Measurements from ENCODE around the gene SNX27. TPM values are rescaled to one million over a fixed set of nuclear protein-coding genes. Genes with fewer than 3 reads are reported as not detected.
A peak's percentile ranks its signal among the peaks of the same experiment; 100 is the strongest.

Gene SNX27
- total and polyA plus RNA-seq, 2 experiments from 2014 or later = 40.6 to 59.7 TPM

GRCh38 chr1:151739590-151740355 is 127.9 kb downstream of the SNX27 start:
- no peak overlapping the region for H3K4me3 ChIP-seq
- peak; percentile 34 for DNase-seq (ENCODE audit: low spot score)
- H3K9me2 ChIP-seq (ENCODE audit: insufficient read depth) = no peaks in the 10 kb centered on the region
- H3K27ac ChIP-seq (ENCODE audit: low read depth) = no peak overlapping the region
- no peak overlapping the region for H3K4me2 ChIP-seq
- peaks cover 31% of the 10 kb centered on the region for H3K9me3 Mint-ChIP-seq
- H3K27me3 ChIP-seq (ENCODE audit: insufficient read depth) = no peaks in the 10 kb centered on the region
- H3K36me3 Mint-ChIP-seq (ENCODE audit: low read depth) = peaks cover 15% of the 10 kb centered on the region
- no peaks in the 10 kb centered on the region for H3F3A ChIP-seq (replicated peaks; ENCODE audit: low read depth)
- peaks cover 5% of the 10 kb centered on the region; the same call in 1 of the 2 replicates for H3K36me3 ChIP-seq (ENCODE audit: insufficient read depth)
- H3K4me1 Mint-ChIP-seq = peaks cover 9% of the 10 kb centered on the region; the same call in 2 of the 3 replicates
- H3K4me3 Mint-ChIP-seq = no peak overlapping the region
- H4K20me1 ChIP-seq (replicated peaks; ENCODE audit: insufficient read depth) = no peaks in the 10 kb centered on the region
- TF ChIP-seq ZNF331 (CRISPR knock-in tag; IDR thresholded peaks at IDR 0.05; ENCODE audit: low read depth) (no peak), NANOG (IDR thresholded peaks at IDR 0.05; ENCODE audit: borderline replicate concordance) (no peak), CTCF (conservative IDR thresholded peaks at IDR 0.05; ENCODE audit: low read depth in 2 of 2) (peak in 1 of 2 experiments; percentile 13; a peak in 1 of 4 replicates)
- no peaks in the 10 kb centered on the region for H3K4me1 ChIP-seq (ENCODE audit: insufficient read depth)
- peaks cover 12% of the 10 kb centered on the region for H3K27me3 Mint-ChIP-seq (ENCODE audit: insufficient read depth, low read depth, poor library complexity)
- peak; percentile 24; the same call in 1 of the 3 replicates for ATAC-seq
- H3K27ac Mint-ChIP-seq = no peak overlapping the region
- no peaks in the 10 kb centered on the region for H3K79me2 ChIP-seq (replicated peaks; ENCODE audit: insufficient read depth)
- H2AFZ ChIP-seq = no peak overlapping the region

GRCh38 chr1:151741516-151741915 is 129.7 kb downstream of the SNX27 start:
- Mint-ChIP-seq H3K4me3 (no peak overlapping the region), H3K27me3 (ENCODE audit: insufficient read depth, low read depth, poor library complexity) (peaks cover 9% of the 10 kb centered on the region), H3K4me1 (peaks cover 9% of the 10 kb centered on the region; the same call in 2 of the 3 replicates), H3K36me3 (ENCODE audit: low read depth) (peaks cover 15% of the 10 kb centered on the region), H3K9me3 (peaks cover 30% of the 10 kb centered on the region), H3K27ac (no peak overlapping the region)
- Histone ChIP-seq H3K27ac (ENCODE audit: low read depth) (no peak overlapping the region), H3K9me2 (ENCODE audit: insufficient read depth) (no peaks in the 10 kb centered on the region), H3K4me2 (no peak overlapping the region), H2AFZ (no peak overlapping the region), H3K4me3 (no peak overlapping the region), H4K20me1 (replicated peaks; ENCODE audit: insufficient read depth) (no peaks in the 10 kb centered on the region), H3K4me1 (ENCODE audit: insufficient read depth) (no peaks in the 10 kb centered on the region), H3K36me3 (ENCODE audit: insufficient read depth) (peaks cover 5% of the 10 kb centered on the region; the same call in 1 of the 2 replicates), H3K79me2 (replicated peaks; ENCODE audit: insufficient read depth) (no peaks in the 10 kb centered on the region), H3F3A (replicated peaks; ENCODE audit: low read depth) (no peaks in the 10 kb centered on the region), H3K27me3 (ENCODE audit: insufficient read depth) (no peaks in the 10 kb centered on the region)
- ATAC-seq = no peak
- no peak for DNase-seq (ENCODE audit: low spot score)
- TF ChIP-seq JUNB (IDR thresholded peaks at IDR 0.05; ENCODE audit: unreplicated experiment) (no peak), ZNF331 (CRISPR knock-in tag; IDR thresholded peaks at IDR 0.05; ENCODE audit: low read depth) (no peak), EZH2phosphoT487 (IDR thresholded peaks at IDR 0.05; ENCODE audit: unreplicated experiment) (no peak), ZNF114 (CRISPR knock-in tag; IDR thresholded peaks at IDR 0.05) (no peak), ZNF462 (CRISPR knock-in tag; IDR thresholded peaks at IDR 0.05) (no peak), POLR2AphosphoS5 (IDR thresholded peaks at IDR 0.05; ENCODE audit: low read depth) (no peak), NANOG (IDR thresholded peaks at IDR 0.05; ENCODE audit: borderline replicate concordance) (no peak), CTCF (conservative IDR thresholded peaks at IDR 0.05; ENCODE audit: low read depth in 2 of 2) (no peak)
